Measurements from ENCODE around the gene TIMP2. TPM values are rescaled to one million over a fixed set of nuclear protein-coding genes. Genes with fewer than 3 reads are reported as not detected.

The TIMP2 gene
- total RNA-seq, 2 experiments from 2014 or later = 6.2 to 7.0 TPM

- no peaks in the 10 kb centered on the region for H3K4me1 Mint-ChIP-seq (ENCODE audit: low read depth)
- ATAC-seq (ENCODE audit: poor library complexity) = no peak
Measured at GRCh38 chr17:78956254-78956653, 31.1 kb upstream of the TIMP2 start.

GRCh38 chr17:78954684-78955083 lies 29.5 kb upstream of the TIMP2 start:
- Mint-ChIP-seq H3K4me3 (no peak overlapping the region), H3K27me3 (no peaks in the 10 kb centered on the region), H3K36me3 (ENCODE audit: low read depth) (no peaks in the 10 kb centered on the region), H3K27ac (no peak overlapping the region), H3K9me3 (peaks cover 10% of the 10 kb centered on the region), H3K4me1 (ENCODE audit: low read depth) (no peaks in the 10 kb centered on the region)
- no peak overlapping the region for H3K27ac ChIP-seq (ENCODE audit: low read depth in 1 of 2, low read length in 2 of 2)
- POLR2A ChIA-PET = no interaction called here
- no peaks in the 10 kb centered on the region for H3K27me3 ChIP-seq (ENCODE audit: control insufficient read depth in 1 of 2, insufficient read depth in 2 of 2, low read length in 2 of 2)
- intact Hi-C loops (cut with DNase I, micrococcal nuclease) = no loop called here
- ATAC-seq (ENCODE audit: poor library complexity) (no peak), DNase-seq (no peak)
- no peaks in the 10 kb centered on the region for H3K4me1 ChIP-seq (ENCODE audit: insufficient read depth, low read length)
- H3K36me3 ChIP-seq (ENCODE audit: insufficient read depth, low read length) = no peaks in the 10 kb centered on the region
- H3K9me3 ChIP-seq (ENCODE audit: control insufficient read depth in 1 of 2, insufficient read depth in 1 of 2, low read length in 2 of 2) = peaks cover 7 to 19% of the 10 kb centered on the region in 2 experiments
- no peak overlapping the region for H3K4me3 ChIP-seq (ENCODE audit: low read length)
- CTCF ChIA-PET = no interaction called here
- no peak for TF ChIP-seq CTCF (IDR thresholded peaks at IDR 0.05)

More at GRCh38 chr17:78956254-78956653, 31.1 kb upstream of the TIMP2 start:
- Histone ChIP-seq H3K4me3 (ENCODE audit: low read length) (no peak overlapping the region), H3K9me3 (ENCODE audit: control insufficient read depth in 1 of 2, insufficient read depth in 1 of 2, low read length in 2 of 2) (peaks cover 3 to 10% of the 10 kb centered on the region in 2 experiments), H3K27me3 (ENCODE audit: control insufficient read depth in 1 of 2, insufficient read depth in 2 of 2, low read length in 2 of 2) (no peaks in the 10 kb centered on the region), H3K36me3 (ENCODE audit: insufficient read depth, low read length) (no peaks in the 10 kb centered on the region), H3K27ac (ENCODE audit: low read depth in 1 of 2, low read length in 2 of 2) (no peak overlapping the region), H3K4me1 (ENCODE audit: insufficient read depth, low read length) (no peaks in the 10 kb centered on the region)
- H3K9me3 Mint-ChIP-seq = peaks cover 3% of the 10 kb centered on the region
- TF ChIP-seq CTCF (IDR thresholded peaks at IDR 0.05) = no peak
- H3K4me3 Mint-ChIP-seq = no peak overlapping the region
- no peak overlapping the region for H3K27ac Mint-ChIP-seq
- DNase-seq = no peak
- intact Hi-C loops (cut with DNase I, micrococcal nuclease) = no loop called here
- H3K27me3 Mint-ChIP-seq = no peaks in the 10 kb centered on the region
- CTCF ChIA-PET = no interaction called here
- H3K36me3 Mint-ChIP-seq (ENCODE audit: low read depth) = no peaks in the 10 kb centered on the region
- POLR2A ChIA-PET = no interaction called here

- no peak overlapping the region for H3K4me3 ChIP-seq (ENCODE audit: low read length)
- no peaks in the 10 kb centered on the region for H3K4me1 ChIP-seq (ENCODE audit: insufficient read depth, low read length)
- no peak overlapping the region for H3K27ac ChIP-seq (ENCODE audit: low read depth in 1 of 2, low read length in 2 of 2)
- DNase-seq (no peak), ATAC-seq (ENCODE audit: poor library complexity) (no peak)
- CTCF ChIA-PET = no interaction called here
- no peaks in the 10 kb centered on the region for H3K36me3 ChIP-seq (ENCODE audit: insufficient read depth, low read length)
- Mint-ChIP-seq H3K36me3 (ENCODE audit: low read depth) (no peaks in the 10 kb centered on the region), H3K4me3 (no peak overlapping the region), H3K27me3 (no peaks in the 10 kb centered on the region), H3K9me3 (peaks cover 10% of the 10 kb centered on the region), H3K4me1 (ENCODE audit: low read depth) (no peaks in the 10 kb centered on the region), H3K27ac (no peak overlapping the region)
- H3K9me3 ChIP-seq (ENCODE audit: control insufficient read depth in 1 of 2, insufficient read depth in 1 of 2, low read length in 2 of 2) = peaks cover 7 to 23% of the 10 kb centered on the region in 2 experiments
- H3K27me3 ChIP-seq (ENCODE audit: control insufficient read depth in 1 of 2, insufficient read depth in 2 of 2, low read length in 2 of 2) = no peaks in the 10 kb centered on the region
- intact Hi-C loops (cut with DNase I, micrococcal nuclease) = no loop called here
- no peak for TF ChIP-seq CTCF (IDR thresholded peaks at IDR 0.05)
- POLR2A ChIA-PET = no interaction called here
Measured at GRCh38 chr17:78953356-78954350, 28.5 kb upstream of the TIMP2 start.
